ENCODE data around the gene CNNM1.

The CNNM1 gene

GRCh38 chr10:99337311-99337811, 8.2 kb downstream of the CNNM1 start:
- no peak for DNase-seq (ENCODE audit: low spot score)

- no peak for DNase-seq (ENCODE audit: low spot score)
Observed at GRCh38 chr10:99337901-99338300, 8.7 kb downstream of the CNNM1 start.

DNA sequence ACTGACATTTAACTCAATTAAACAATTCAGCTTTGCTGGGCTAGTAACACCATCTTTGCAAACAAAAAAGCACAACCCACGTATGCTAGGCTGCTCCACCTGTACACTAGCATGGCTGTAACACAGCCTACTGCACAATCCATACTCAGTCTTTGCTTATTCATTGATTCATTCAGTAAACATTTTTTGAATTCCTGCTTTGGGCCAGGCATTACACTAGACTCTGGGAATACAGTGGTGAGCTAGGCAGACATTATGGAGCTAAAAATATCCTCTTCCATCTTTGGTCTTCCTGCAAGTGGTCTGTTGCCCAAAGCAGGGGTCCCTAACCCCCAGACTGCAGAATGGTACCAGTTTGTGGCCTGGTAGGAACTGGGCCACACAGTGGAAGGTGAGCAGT, 9.9 kb downstream of the CNNM1 start:
- DNase-seq (ENCODE audit: low spot score) = no peak

- no peak for DNase-seq (ENCODE audit: low spot score)
Observed at GRCh38 chr10:99339563-99340047, 10.4 kb downstream of the CNNM1 start.

DNA sequence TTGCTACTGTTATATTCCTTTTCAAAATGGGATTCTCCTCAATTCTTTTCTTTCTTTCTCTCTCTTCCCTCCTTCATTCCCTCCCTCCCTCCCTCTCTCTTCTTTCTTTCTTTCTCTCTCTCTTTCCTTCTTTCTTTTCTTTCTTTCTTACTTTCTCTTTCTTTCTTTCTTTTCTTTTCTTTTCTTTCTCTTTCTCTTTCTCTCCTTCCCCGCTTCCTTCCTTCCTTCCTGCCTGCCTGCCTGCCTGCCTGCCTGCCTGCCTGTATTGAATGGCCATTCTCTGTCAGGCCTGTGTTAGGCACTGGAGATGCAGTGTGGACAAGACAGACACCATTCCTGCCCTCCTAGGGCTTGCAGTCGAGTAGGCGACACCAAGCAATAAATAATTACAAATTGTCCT, 11.5 kb downstream of the CNNM1 start:
- DNase-seq (ENCODE audit: low spot score) = no peak

GRCh38 chr10:99341248-99341647, 12.1 kb downstream of the CNNM1 start:
- DNase-seq (ENCODE audit: low spot score) = no peak

- no peak for DNase-seq (ENCODE audit: low spot score)
Observed at GRCh38 chr10:99341860-99342490, 12.8 kb downstream of the CNNM1 start.

DNA sequence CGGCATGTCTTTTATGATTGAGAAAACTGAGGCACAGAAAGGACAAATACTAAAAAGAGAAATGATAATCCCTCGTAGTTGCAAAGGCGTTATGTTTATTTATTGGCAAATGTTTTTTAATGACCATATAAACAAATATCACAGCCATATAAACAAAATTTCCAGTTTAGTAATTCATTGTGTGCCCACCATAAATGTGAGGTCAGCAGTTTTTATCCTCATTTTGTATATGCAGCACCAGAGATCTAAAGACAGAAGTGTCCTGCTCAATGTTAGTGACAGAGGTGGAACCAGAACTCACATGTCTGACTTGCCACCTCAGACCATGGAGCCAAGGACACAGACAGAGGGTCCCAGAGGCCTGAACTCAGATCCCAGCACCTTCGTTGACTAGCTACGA, 14.1 kb downstream of the CNNM1 start:
- no peak for DNase-seq (ENCODE audit: low spot score)

- no peak for DNase-seq (ENCODE audit: low spot score)
Observed at GRCh38 chr10:99344715-99345114, 15.6 kb downstream of the CNNM1 start.

DNA sequence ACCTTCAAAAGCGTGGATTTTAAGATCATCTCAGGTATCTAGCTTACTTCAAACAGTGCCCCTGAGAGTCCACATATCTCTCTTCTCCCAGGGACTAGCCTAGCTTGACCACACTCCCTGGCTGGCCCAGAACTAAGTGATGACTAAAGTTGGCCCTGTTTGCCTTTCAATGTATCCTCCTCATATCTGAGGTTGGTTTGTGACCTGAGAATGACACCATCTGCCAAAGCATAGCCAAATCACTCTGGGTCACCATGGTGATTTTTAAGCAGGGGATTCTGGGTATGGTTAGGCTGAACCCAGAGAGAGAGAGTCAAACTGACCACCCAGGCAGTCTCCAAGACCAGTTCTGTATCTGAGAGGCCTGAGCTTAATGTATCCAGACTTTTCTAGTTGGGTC, 16.2 kb downstream of the CNNM1 start:
- DNase-seq (ENCODE audit: low spot score) = no peak

DNA sequence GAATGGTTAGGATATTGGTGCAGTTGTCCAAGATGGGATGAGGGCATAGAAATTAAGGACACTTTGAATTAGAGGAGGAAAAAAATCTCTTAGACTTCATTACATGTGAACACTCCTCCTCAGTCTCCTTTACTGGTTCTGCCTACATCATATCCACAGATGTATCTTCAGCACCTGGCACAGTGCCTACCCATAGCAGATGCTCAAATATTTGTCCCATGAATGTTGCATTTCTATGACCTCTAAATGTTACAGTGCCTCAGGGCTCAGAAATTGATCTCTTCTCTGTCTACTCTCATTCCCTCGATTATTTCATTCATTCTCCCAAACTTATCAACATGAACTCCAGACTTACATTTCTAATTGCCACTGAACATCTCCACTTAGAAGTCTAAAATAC, 17.1 kb downstream of the CNNM1 start:
- DNase-seq (ENCODE audit: low spot score) = no peak

DNA sequence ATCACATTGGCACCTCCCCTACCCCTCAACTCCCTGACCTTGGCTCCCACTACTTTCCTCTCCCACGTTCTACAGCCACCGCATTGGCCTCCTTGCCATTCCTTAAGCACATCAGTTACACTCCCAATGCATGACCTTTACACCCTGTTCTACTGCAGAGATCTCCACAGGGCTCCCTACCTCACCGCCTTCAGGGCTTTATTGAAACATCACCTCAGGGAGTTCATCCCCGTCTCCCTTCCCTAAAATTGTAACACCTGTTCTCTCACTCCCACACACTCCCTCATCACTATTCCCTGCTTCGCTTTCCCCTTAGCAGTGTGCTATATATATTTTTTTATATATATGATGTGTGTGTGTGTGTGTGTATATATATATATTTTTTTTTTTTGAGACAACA, 18.5 kb downstream of the CNNM1 start:
- DNase-seq (ENCODE audit: low spot score) = no peak

GRCh38 chr10:99353182-99353581, 24.0 kb downstream of the CNNM1 start:
- no peak for DNase-seq (ENCODE audit: low spot score)

DNA sequence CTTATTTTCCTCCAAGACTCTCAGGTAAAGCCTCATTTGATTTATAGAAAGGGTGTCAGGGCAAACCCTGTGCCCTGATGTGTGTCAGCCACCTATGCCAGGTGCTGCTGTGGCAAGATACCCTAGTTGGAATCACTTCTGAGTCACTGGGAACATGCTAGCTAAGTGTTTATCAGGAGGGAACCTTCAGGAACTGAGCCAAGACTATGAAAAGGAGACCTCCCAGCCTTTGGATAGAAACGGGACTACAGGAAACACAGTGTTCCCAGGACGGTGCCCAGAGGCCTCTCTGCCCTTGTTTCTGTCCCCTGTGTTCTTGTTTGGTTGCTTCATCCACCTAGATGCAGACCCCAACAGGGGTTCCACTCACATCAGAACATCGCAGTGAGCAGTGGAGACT, 28.5 kb downstream of the CNNM1 start:
- DNase-seq (ENCODE audit: low spot score) = no peak

- DNase-seq (ENCODE audit: low spot score) = no peak
Observed at GRCh38 chr10:99358101-99358500, 28.9 kb downstream of the CNNM1 start.

DNA sequence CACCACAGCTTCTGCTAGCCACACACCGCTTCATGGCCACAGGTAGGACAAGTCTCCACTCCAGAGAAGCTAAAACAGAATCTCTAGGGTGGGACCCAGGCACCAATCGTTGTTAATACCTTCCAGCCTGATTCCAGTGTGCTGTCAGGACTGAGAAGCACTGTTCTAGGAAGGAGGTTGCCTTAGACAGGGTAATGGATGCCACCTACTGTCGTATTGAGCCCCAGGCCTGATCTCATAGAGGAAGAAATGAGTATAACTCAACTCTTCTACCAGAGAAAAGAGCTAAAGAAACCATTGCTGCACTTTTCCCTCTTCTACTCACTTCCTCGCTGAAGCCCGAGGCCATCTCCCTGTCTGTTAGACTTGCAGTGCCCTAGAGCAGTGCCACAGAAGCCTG, 31.8 kb downstream of the CNNM1 start:
- no peak for DNase-seq (ENCODE audit: low spot score)

- DNase-seq (ENCODE audit: low spot score) = no peak
Observed at GRCh38 chr10:99364125-99364524, 35.0 kb downstream of the CNNM1 start.

GRCh38 chr10:99365311-99365710, 36.2 kb downstream of the CNNM1 start:
- no peak for DNase-seq (ENCODE audit: low spot score)

GRCh38 chr10:99365736-99366135, 36.6 kb downstream of the CNNM1 start:
- no peak for DNase-seq (ENCODE audit: low spot score)

DNA sequence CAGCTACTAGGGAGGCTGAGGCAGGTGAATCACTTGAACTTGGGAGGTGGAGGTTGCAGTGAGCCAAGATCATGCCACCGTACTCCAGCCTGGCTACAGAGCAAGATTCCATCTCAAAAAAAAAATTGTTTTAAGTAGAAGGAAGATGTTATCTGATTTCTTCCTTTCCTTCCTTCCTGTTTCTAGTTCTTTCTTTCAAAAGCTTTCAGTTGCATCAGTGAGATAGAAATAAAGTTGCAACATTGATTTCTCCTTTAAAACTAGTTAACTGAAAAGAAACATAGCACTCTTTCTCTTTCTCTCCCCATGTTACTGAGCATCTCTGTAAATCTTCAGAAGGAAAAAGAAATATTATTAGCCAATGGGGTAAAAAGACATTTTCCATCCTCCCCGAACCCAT, 37.5 kb downstream of the CNNM1 start:
- DNase-seq (ENCODE audit: low spot score) = no peak

- no peak for DNase-seq (ENCODE audit: low spot score)
Observed at GRCh38 chr10:99368646-99369045, 39.5 kb downstream of the CNNM1 start.

DNA sequence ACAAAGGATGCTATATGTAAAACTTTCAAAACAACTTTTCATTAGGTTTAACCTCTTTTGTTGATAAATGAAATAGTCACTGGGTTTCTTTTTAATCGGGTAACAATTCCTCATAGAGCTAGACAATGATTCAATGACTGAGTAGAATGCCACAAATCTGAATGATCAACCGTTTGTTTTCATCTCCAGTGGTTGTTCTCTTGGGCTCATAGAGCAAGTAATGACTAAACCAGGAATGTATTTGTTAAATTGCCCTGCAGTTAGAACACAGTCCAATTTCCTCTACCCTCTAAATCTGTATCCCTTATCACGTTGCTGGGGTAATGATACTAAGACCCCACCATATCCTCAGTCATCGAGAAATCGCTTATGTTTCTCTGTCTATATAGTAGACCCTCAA, 40.0 kb downstream of the CNNM1 start:
- DNase-seq (ENCODE audit: low spot score) = no peak

GRCh38 chr10:99369551-99369950, 40.4 kb downstream of the CNNM1 start:
- DNase-seq (ENCODE audit: low spot score) = no peak

DNA sequence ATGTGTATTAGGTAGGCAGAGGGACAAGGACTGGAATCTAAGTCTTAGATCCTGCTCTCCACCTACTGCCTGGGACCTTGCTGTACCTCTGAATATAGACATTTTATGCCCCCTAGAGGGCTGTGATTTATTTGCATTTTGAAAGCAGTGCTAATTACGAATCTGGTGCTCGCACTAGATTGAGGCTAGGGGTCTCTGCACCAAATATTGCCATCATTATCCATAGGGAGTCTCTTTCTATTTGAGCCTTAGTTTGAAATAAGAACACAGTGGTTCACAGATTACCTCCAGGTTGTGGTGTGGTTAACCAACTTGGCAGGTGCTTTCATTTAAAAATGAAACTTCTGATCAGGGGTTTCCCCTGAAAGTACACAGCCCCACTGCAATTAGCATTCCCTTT, 41.8 kb downstream of the CNNM1 start:
- peak; percentile 35 for DNase-seq (ENCODE audit: low spot score)
